ENCODE results near the gene KLF7. TPM values are rescaled to one million over a fixed set of nuclear protein-coding genes. Genes with fewer than 3 reads are reported as not detected.

KLF7 gene
- total RNA-seq, 1 donor from 2014 or later, result 36.7 TPM

DNA sequence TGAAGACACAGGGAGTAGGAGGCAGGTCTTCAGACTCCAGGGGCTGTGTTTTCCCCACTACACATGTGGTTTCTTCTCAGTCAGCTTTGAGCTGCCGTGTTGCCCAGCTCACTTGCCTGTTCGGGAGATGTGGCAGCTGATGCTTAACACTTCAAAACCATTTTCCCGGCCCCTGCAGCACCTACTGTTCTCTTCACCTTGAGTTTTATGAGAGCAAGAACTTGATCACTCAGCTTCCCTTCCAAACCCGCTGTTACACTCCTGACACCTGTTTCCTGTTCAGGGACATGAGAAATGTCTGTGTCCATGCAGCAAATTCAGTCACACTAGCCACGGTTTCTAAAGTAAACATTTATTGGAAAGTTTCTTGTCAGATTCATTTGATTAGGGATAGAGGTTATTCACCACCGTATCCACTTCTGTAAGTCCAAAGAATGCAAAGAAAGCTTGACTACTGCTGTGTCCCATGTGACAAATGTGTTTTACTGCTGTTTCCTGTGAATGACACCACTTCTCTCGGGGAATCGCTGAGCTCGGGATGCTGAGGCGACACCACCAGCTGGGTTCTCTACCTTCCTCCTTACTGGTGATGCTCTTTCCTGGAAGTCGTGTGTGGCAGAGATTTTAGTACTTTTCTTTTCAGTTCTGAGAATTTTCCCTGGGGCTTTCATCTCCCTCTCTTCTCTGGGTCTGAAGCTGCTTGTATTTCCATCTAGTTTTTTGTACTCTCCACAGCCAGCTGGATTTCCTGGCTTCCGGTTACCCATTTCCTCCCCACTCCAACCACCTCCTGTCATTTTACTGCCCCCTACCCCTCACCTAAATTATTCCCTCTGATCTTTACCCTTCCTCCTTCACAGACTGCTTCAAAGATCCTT is 91.7 kb downstream of the KLF7 start:
- TF ChIP-seq CTCF (IDR thresholded peaks at IDR 0.05), result no peak
- no peak for DNase-seq (ENCODE audit: extremely low spot score, unreplicated experiment)
- Mint-ChIP-seq H3K4me1 (ENCODE audit: unreplicated experiment) (peaks cover 22% of the 10 kb centered on the region), H3K27me3 (ENCODE audit: unreplicated experiment) (no peaks in the 10 kb centered on the region), H3K4me3 (ENCODE audit: unreplicated experiment) (peak overlapping the region; percentile 26), H3K36me3 (ENCODE audit: unreplicated experiment) (peaks cover 28% of the 10 kb centered on the region), H3K27ac (ENCODE audit: unreplicated experiment) (peak overlapping the region; percentile 48), H3K9me3 (ENCODE audit: unreplicated experiment) (no peaks in the 10 kb centered on the region)

GRCh38 chr2:207073412-207073800 is 92.3 kb downstream of the KLF7 start:
- Mint-ChIP-seq H3K27ac (ENCODE audit: unreplicated experiment) (no peak overlapping the region), H3K4me1 (ENCODE audit: unreplicated experiment) (peaks cover 22% of the 10 kb centered on the region), H3K4me3 (ENCODE audit: unreplicated experiment) (no peak overlapping the region), H3K36me3 (ENCODE audit: unreplicated experiment) (peaks cover 22% of the 10 kb centered on the region), H3K27me3 (ENCODE audit: unreplicated experiment) (no peaks in the 10 kb centered on the region), H3K9me3 (ENCODE audit: unreplicated experiment) (no peaks in the 10 kb centered on the region)
- TF ChIP-seq CTCF (IDR thresholded peaks at IDR 0.05), result no peak
- DNase-seq (ENCODE audit: extremely low spot score, unreplicated experiment), result no peak

DNA sequence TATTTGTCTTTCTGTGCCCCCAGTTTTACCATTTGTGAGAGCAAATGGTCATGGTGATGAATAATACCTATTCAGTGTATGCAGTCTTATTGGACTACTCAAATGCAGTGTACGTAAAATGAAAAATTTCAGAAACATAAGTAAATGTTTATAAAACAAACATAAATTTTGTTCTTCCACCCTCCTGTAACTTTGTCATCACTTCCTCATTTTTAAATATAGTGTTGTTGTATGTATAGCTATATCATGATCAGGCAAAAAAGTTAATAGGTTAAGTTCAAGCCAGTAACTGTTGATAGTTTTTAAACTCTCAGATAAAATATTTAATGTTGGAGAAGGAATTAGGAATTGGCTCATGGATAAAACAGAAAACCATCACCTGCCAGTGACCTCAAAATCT is 93.2 kb downstream of the KLF7 start:
- Mint-ChIP-seq H3K4me3 (ENCODE audit: unreplicated experiment) (no peak overlapping the region), H3K9me3 (ENCODE audit: unreplicated experiment) (no peaks in the 10 kb centered on the region), H3K27me3 (ENCODE audit: unreplicated experiment) (no peaks in the 10 kb centered on the region), H3K27ac (ENCODE audit: unreplicated experiment) (no peak overlapping the region), H3K4me1 (ENCODE audit: unreplicated experiment) (peaks cover 22% of the 10 kb centered on the region), H3K36me3 (ENCODE audit: unreplicated experiment) (peaks cover 18% of the 10 kb centered on the region)
- no peak for TF ChIP-seq CTCF (IDR thresholded peaks at IDR 0.05)
- no peak for DNase-seq (ENCODE audit: extremely low spot score, unreplicated experiment)

- no peaks in the 10 kb centered on the region for H3K9me3 Mint-ChIP-seq (ENCODE audit: unreplicated experiment)
- no peak for TF ChIP-seq CTCF (IDR thresholded peaks at IDR 0.05)
- no peak overlapping the region for H3K27ac Mint-ChIP-seq (ENCODE audit: unreplicated experiment)
- H3K4me1 Mint-ChIP-seq (ENCODE audit: unreplicated experiment), result peaks cover 26% of the 10 kb centered on the region
- DNase-seq (ENCODE audit: extremely low spot score, unreplicated experiment), result no peak
- no peak overlapping the region for H3K4me3 Mint-ChIP-seq (ENCODE audit: unreplicated experiment)
- H3K36me3 Mint-ChIP-seq (ENCODE audit: unreplicated experiment), result peaks cover 11% of the 10 kb centered on the region
- H3K27me3 Mint-ChIP-seq (ENCODE audit: unreplicated experiment), result no peaks in the 10 kb centered on the region
Measured at GRCh38 chr2:207071820-207072219, 93.9 kb downstream of the KLF7 start.

DNA sequence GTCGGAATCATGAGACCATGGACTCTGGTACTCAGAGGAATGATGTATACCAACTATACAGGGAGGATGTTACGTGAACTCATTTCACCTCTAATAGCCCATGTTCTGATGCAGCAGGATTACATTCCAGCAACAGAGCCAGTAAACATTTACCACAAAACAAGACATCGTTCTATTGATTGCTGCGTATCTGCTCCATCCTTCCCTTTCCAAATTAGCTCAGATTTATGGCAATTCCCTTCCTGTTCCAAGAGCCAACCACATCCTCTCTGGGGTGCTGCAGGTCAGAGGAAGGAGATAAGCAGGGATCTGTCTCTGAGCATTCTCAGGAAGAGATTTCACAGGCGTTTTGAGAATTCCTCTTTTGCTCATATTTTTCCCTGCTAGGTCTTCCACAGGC is 98.3 kb downstream of the KLF7 start:
- Mint-ChIP-seq H3K36me3 (ENCODE audit: unreplicated experiment) (no peaks in the 10 kb centered on the region), H3K9me3 (ENCODE audit: unreplicated experiment) (no peaks in the 10 kb centered on the region), H3K4me1 (ENCODE audit: unreplicated experiment) (peaks cover 12% of the 10 kb centered on the region), H3K27ac (ENCODE audit: unreplicated experiment) (no peak overlapping the region), H3K27me3 (ENCODE audit: unreplicated experiment) (no peaks in the 10 kb centered on the region), H3K4me3 (ENCODE audit: unreplicated experiment) (no peak overlapping the region)
- no peak for DNase-seq (ENCODE audit: extremely low spot score, unreplicated experiment)
- no peak for TF ChIP-seq CTCF (IDR thresholded peaks at IDR 0.05)
